GM04504 (cell line): ENCODE results near the gene OGA.

ENCODE experiments used
- DNase-seq: peaks from one replicate; pipeline ENCODE4 v3.0.0-alpha.2; 2012; ENCODE audit warnings: low read depth

OGA gene

DNA sequence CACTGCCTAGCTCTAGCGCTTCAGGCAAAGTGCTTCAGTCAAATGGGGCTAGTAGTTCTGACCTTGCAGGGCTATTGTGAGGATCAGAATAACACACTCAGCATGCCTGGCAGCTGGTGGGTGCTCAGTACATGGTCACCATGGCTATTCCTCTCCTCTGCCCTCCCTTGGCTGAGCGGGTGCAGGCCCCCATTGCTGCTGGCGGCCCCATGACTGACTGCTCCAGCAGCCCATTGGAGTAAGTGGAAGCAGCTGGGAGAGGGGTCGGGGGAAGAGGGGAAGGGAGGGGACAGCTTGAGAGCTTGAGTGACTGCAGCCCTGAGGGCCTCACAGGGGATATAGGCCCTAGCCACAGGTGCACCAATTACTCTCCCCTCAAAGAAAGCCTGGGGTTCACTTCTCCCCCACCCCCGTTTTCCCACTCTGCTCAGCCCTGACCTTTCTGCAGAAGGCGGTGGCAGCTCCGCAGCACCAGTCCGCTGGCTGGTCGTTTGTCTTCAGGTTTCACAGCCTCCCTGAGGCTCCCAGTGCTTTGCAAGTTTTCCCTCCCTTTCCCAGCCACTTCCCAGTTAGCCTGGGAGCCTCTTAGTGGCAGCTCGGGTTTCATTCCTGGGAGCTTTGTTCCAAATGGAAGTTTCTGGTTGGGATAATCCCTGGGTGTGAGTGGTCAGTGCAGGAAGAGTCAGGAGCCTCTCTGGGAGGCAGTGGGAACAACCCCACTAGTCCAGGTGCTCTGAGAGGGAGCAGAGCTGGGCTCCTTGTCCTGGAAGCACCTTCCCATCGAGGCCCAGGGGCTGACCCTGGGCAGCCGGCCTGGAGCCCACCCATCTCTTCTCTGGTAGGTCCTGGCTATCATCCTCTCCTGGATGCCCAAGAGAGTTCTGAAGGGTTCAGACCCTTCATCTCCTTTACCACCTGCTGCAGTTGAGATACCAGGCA, 58.7 kb downstream of the OGA start:
- no peak for DNase-seq

DNA sequence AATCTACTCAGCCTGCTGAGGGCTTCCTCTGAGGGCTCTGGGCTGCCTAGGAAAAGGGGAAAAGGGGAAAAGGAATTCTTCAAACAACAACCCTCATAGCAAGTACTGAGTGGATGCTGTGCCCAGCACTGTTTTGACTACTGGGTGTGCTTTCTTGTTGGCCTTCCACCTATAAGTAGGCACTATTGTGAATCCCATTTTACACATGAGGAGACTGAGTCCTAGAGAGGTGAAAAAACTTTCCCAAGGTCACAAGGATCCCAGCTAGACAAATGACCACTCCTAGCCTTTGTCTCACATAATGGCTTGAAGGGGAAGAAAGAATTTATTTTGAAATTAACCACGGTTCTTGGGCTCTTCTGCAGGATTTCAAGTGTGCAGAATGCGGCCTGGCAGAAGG, 59.4 kb downstream of the OGA start:
- DNase-seq: no peak

DNA sequence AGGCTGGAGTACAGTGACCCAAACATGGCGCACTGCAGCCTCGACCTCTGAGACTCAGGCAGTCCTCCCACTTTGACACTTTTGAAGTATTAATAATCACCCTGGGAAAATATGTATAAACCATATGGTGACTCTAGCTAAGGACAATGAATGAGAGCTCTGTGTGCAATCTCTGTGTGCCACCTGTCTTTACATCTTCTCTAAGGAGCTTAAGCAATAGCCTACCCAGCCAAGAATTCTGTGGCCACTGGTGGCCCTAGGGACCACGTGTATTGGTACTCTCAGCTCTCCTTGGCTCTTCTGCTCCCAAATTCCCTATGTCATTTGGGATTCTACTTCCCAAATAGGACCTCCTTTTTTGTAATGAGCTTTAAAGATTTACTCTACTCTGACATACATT, 66.0 kb downstream of the OGA start:
- DNase-seq: no peak

DNA sequence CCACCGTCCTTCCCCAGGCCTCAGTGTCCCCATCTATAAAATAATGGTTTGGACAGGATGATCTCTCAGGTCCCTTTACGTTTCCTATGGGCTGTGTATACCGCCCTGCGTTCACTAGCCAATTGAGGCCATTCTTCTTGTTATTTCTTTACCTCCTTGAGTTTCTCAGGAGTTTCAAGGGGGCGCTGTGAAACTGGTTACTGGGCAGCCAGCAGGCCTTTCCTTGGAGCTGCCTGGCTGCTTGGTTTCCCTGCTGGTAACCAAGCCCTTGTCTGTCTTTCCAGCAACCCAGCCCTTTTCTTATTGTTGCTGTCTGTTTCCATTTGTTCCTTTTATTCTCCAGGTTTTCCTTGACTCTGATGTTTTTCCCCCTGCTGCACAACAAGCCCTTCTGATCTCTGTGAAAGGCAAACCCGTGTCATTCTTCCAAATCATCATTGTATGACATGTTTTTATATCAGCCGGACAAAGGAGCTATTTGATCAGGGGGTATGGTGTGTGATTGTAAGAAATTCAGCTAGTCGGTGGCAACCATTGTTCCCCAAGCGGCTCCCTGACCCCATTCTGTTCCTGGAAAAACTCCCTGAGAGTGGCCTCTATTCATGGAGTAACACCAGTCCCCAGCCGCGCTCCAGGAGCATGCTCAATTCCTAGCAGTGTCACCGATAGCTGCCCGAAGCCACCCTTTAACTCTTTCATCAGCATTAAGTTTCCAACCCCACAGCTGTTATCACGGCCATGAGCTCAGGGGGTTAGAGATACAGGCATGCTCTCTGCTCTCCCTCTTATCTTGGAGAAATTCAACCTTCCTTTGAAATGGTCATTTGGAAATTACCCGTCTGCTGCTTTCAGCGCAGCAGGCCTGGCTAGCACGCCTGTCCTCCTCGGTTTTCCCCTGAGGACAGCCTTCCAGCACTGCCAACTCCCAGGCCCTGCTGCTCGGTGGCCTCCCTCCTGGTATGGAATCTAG, 68.9 kb downstream of the OGA start:
- no peak for DNase-seq

DNA sequence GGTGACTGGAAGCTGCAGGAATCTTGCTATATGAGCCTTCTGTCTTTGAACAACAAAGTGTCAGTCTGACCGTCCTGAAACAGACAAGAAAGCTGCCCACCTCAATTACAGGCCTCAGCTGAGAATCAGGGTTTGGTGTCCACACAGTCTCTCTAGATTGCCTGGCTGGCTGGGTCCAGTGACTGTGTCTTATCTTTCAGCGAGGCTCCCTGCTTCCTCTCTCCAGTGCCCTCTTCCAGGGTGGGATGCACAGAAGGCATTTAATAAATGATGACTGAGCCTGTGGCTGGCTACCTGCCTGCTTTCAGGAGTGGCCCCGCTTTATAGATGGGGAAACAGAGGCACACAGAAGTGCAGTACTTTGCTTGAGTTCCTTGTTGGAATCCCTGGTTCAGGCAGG, 69.7 kb downstream of the OGA start:
- no peak for DNase-seq

DNA sequence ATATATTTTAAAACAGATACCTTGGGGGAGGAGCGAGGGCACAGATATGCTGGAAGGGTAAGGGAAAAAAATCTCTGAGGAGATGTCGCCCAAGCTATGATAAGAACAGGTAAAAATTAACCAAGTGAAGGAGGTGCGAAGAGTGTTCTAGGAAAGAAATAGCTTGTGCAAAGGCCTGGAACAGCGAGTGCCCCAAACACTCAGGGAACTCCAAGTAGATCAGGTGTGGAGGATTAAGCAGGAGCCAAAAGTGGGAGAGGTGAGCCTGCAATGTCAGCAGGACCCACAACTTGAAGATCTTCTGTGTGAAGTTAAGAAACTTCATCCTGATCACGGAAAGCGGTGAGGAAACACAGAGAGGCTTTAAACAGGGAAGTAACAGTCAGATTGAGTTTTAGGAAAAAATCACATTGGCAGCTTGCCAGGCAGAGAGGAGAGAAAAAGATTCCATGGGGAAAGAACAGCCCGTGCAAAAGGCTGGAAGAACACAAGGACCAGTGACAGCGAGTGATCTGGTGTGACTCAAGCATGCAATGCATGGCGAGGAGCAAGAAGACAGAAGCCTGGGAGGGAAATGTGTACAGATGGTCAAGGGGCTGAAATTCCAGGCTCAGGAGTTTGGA, 73.1 kb downstream of the OGA start:
- DNase-seq: no peak

DNA sequence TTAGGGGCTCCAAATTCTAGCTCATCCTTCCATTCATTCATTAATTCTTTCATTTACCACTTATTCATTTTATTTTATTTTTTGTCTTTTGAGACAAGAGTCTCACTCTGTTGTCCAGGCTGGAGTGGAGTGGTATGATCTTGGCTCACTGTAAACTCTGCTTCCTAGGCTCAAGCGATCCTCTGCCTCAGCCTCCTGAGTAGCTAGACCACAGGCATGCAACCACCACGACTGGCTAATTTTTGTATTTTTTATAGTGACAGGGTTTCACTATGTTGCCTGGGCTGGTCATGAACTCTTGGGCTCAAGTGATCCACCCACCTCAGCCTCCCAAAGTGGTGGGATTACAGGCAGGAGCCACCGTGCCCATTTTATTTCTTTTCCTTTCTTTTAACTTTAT, 74.0 kb downstream of the OGA start:
- DNase-seq: no peak

DNA sequence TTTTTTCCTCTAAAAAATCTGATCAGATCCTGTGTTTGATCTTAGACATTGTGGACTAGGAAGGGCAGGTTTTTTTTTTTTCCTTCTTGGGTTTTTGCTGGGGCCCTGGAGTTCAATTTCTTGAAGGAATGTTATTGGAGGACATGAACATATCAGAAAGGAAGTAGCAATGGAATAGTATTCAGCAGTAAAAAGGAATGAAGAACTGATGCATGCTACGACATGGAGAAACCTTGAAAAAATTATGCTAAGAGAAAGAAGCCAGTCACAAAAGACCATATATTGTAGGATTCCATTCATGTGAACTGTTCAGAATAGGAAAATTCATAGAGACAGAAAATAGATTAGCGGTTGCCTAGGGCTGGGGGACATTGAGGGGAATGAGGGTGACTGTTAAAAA, 76.3 kb downstream of the OGA start:
- DNase-seq: no peak

DNA sequence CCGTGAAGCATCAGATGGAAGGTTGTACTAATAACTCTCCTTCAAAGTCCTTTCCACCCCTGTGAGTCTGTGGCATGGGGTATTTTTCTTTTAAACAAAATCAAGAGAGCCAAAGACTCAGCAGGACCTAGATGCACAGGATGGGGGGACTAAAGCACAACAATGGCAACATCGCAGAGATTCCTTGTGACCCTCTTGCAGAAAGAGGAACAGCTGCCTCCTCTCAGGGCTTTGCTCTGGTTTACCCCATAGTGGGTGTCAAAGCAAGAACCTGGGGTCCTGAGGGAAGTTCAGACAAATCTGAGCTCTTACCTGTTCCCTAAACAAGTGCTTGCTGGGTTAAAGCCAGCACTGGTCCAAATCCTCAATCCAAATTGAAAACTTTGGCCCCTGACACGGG, 81.6 kb downstream of the OGA start:
- DNase-seq: no peak
